ENCODE data around the gene CNTN6. TPM values are rescaled to one million over a fixed set of nuclear protein-coding genes. Genes with fewer than 3 reads are reported as not detected.

The CNTN6 gene
- total and polyA plus RNA-seq, 2 of the 13 experiments (the other 11 are each of a cell fraction or from before 2014, with no cell fraction given) = not detected

DNA sequence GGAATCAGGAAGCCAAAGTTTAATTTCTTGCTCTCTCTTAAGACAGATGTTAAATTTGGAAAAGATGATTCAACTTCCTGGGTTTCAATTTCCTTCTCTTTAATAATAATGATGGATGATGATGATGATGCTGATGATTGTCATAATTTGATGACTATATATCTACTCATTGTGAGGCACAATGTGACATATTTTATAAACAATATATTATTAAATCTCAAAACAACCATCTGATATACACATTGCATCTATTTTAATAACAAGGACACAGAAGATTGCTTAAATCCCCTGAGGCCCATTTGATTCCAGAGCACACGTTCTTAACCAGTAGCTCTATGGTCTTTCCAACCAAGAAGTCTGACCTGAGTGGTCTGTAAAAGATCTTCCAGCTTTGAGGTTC, 124.0 kb downstream of the CNTN6 start (continued):
- TF ChIP-seq, protein P1, sequence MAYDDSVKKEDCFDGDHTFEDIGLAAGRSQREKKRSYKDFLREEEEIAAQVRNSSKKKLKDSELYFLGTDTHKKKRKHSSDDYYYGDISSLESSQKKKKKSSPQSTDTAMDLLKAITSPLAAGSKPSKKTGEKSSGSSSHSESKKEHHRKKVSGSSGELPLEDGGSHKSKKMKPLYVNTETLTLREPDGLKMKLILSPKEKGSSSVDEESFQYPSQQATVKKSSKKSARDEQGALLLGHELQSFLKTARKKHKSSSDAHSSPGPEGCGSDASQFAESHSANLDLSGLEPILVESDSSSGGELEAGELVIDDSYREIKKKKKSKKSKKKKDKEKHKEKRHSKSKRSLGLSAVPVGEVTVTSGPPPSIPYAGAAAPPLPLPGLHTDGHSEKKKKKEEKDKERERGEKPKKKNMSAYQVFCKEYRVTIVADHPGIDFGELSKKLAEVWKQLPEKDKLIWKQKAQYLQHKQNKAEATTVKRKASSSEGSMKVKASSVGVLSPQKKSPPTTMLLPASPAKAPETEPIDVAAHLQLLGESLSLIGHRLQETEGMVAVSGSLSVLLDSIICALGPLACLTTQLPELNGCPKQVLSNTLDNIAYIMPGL (CRISPR knock-in tag; IDR thresholded peaks at IDR 0.05; ENCODE audit: borderline replicate concordance in 1 of 2, low read depth in 1 of 2) = no peak
- TF ChIP-seq GFI1 (CRISPR knock-in tag; IDR thresholded peaks at IDR 0.05; ENCODE audit: borderline replicate concordance) (no peak), PCBP2 (optimal IDR thresholded peaks at IDR 0.05; ENCODE audit: low read depth, low read length, poor library complexity, severe bottlenecking) (no peak)

DNA sequence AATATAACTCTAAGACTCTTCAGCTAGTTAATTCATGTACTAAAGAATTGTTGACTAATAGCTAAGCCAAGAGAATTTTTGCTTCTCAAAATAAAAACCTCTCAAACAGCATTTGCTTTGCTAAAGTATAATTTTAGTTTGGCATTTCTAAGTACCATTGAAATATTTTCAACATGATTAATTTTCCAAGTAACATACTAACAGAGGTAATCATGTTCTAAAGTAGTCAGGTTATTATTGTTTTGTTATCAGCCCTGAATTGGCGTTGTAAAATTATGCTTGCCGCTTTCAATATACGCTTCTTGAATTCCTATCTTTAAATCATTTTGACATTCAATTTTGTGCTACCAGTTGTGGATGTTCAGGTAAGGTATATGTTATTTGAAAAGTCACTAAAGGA, 134.3 kb downstream of the CNTN6 start:
- no peaks in the 10 kb centered on the region for H3K4me1 ChIP-seq (ENCODE audit: insufficient read depth, low read length)
- H3K27me3 ChIP-seq (ENCODE audit: control insufficient read depth in 1 of 2, insufficient read depth in 2 of 2, low read length in 2 of 2) = no peaks in the 10 kb centered on the region
- no peaks in the 10 kb centered on the region for H3K36me3 ChIP-seq (replicated peaks in 1 of 2; ENCODE audit: control insufficient read depth in 1 of 2, insufficient read depth in 2 of 2, low read length in 2 of 2)
- no peak overlapping the region for H3K4me2 ChIP-seq (ENCODE audit: low read depth, low read length)
- H3K9ac ChIP-seq (ENCODE audit: insufficient read depth, low read depth, low read length) = no peak overlapping the region
- H3K4me3 ChIP-seq (replicated peaks in 1 of 3; ENCODE audit: insufficient read depth in 1 of 3, low read depth in 2 of 3, low read length in 3 of 3) = no peak overlapping the region
- no peak overlapping the region for H3K27ac ChIP-seq (ENCODE audit: extremely low read length, insufficient read depth, low read length)
- CTCF ChIA-PET (ENCODE audit: low intra/inter-chr PET ratio, low total read pairs) = no interaction called here
- H3K9me3 ChIP-seq (ENCODE audit: low read length) = peaks cover 92% of the 10 kb centered on the region
- BruUV-seq (replicated peaks) = no TSS peak
- TF ChIP-seq, protein P2, sequence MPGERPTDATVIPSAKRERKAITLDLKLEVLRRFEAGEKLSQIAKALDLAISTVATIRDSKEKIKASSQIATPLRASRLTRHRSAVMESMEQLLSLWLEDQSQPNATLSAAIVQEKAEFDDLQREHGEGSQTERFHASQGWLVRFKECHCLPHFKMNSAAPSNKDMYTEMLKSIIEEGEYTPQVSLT (CRISPR knock-in tag; IDR thresholded peaks at IDR 0.05; ENCODE audit: borderline replicate concordance, low read depth) = no peak
- TF ChIP-seq CHD2 (IDR thresholded peaks at IDR 0.05; ENCODE audit: low read depth, low read length) = no peak
- TF ChIP-seq ZNF224 (CRISPR knock-in tag; IDR thresholded peaks at IDR 0.05) = no peak
- no peak for TF ChIP-seq MAZ (IDR thresholded peaks at IDR 0.05; ENCODE audit: borderline replicate concordance, low read depth, low read length)
- no peak for TF ChIP-seq MAZ (CRISPR knock-in tag; IDR thresholded peaks at IDR 0.05; ENCODE audit: low read depth)
- TF ChIP-seq PAX8 (CRISPR knock-in tag; IDR thresholded peaks at IDR 0.05; ENCODE audit: borderline replicate concordance) = no peak
- no peak for TF ChIP-seq TOPORS (CRISPR knock-in tag; IDR thresholded peaks at IDR 0.05)
- intact Hi-C loops (cut with micrococcal nuclease; ENCODE audit: unreplicated experiment) (no loop called here), in situ Hi-C loops (cut with HindIII; ENCODE audit: extremely low pct_ligation_motif_present, low pct_unique_long_range_greater_than_20kb) (no loop called here)
- ATAC-seq = no peak
- 69% methylated on average over 3 of the region's 3 CpGs for WGBS (ENCODE audit: low lambda C conversion rate)
- no peak for DNase-seq (ENCODE audit: low spot score)
- POLR2A ChIA-PET = no interaction called here
- H2AFZ ChIP-seq (ENCODE audit: low read length) = no peak overlapping the region
- no peak for FAIRE-seq
- no peaks in the 10 kb centered on the region for H3K79me2 ChIP-seq (ENCODE audit: insufficient read depth, low read length)
- H4K20me1 ChIP-seq (ENCODE audit: insufficient read depth, low read length) = no peaks in the 10 kb centered on the region
